HG03520 (cell line): ENCODE results near the gene RSF1.
"Not testable (repeated sequence)": the region's sequence is repeated elsewhere in the genome, so short reads cannot be mapped to it uniquely, and the experiment has no call there.

Experiments
- ATAC-seq: cut with Tn5 transposase; IDR thresholded peaks from one replicate; pipeline ENCODE4 v1.9.1; 2021; ENCODE audit warnings: mild to moderate bottlenecking, moderate library complexity; ENCODE audit not compliant: unreplicated experiment

RSF1 gene

DNA sequence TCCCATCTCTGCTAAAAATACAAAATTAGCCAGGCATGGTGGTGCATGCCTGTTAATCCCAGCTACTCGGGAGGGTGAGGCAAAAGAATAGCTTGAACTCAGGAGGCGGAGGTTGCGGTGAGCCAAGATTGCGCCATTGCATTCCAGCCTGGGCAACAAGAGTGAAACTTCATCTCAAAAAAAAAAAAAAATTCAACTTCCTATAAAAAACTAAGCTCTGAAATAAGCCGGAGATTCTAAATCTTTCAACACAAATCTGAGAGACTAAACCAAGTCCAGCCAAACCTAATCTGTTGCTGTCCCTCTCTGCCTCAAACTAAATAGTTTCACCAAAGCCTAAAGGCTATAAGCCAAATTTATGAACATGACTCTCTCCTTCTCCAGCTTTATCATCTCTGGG lies 186.6 kb downstream of the RSF1 start:
- not testable (repeated sequence) for ATAC-seq

DNA sequence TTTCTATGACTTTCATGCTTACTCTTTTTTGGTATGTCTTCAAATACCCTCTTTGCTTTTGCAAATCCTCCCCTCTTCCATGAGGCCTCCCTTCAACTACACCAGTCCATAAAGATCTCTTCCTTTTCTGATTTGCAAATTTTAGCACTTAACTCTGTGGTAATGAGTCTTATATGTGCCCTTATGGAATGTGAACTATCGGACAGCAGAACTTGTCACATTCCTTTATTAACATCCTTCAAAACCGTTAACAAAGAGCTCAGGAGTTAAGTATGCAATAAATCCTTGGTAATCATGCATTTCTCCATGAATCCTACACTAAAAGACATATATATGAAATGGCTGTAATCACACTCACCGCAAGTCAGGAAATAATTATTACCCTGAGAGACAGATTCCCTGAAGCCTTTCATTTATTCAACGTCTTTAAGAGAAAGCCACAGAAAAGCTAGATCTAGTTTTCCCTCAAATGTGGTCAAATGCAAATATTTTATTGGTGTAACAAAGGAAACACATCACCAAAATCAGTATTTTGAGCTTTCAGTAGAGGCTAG lies 190.3 kb downstream of the RSF1 start:
- ATAC-seq: no peak

DNA sequence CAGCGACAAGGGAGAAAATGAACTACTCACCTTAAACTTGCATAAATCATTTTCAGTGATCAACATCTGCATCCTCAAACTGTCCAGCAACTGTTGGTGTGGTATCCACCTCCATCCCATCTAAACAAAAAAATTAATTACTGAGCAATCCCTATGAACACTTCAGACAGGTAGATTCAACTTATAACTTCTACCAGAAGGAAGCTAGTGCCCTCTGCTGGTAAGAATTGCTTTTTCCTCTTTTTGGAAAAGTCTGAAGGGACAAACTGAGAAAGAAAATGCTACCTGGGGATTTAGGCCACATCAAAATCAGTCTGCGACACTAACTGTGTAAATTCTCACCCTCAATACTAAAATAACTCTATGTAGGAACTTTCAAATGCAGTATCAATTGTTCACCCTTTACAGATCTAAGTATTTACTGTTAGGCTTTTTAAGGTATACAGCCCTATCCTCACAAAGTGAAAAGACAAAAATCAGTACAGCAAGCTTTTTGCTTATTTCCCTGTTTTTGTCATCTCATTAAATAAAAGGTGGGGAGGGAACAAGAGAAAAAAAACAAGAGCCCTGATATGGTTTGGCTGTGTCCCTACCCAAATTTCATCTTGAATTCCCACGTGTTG lies 200.8 kb downstream of the RSF1 start:
- ATAC-seq: no peak

DNA sequence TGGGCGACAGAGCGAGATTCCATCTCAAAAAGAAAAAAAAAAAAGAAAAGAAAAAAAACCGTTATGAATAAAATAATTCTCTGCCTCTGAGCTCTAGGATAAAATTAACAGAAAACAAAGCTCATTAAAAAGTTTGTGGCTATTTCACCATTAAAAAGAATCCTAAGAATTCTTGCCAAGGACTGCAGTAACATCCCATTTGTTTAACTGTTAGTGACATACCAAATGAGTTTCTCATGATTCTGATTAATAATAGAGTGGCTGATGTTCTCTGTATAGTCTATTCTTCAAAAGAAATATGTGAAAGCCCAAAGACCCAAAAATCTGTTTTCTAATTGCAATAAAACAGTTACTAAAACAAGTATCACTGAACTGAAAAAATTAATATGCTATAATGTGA lies 202.6 kb downstream of the RSF1 start:
- no peak for ATAC-seq

DNA sequence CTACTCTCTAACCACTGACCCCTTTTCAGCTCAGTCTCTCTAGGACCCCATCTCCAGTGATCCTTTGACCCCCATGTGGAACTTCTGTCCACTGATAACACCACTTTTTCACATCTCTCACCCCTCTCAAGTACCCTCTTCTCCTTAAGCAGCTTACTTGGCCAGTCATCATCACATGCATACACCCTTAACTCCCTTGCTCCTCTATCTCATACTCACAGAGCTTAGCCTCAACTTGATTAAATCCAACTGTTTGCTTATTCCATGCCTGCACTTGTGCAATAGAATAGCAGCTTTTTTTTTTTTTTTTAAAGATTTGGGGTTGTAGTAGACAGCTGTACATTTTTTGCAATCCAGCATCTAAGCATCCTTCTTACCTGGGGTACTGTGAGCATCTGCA lies 208.6 kb downstream of the RSF1 start:
- ATAC-seq: no peak
